HG03103 (cell line): ENCODE measurements around the gene DNASE1L3.
"Not testable (repeated sequence)": the region's sequence is repeated elsewhere in the genome, so short reads cannot be mapped to it uniquely, and the experiment has no call there.

Source experiments
- ATAC-seq: cut with Tn5 transposase; IDR thresholded peaks from one replicate; pipeline ENCODE4 v1.9.1; 2021; ENCODE audit warnings: low read depth; ENCODE audit not compliant: unreplicated experiment

DNASE1L3 gene

DNA sequence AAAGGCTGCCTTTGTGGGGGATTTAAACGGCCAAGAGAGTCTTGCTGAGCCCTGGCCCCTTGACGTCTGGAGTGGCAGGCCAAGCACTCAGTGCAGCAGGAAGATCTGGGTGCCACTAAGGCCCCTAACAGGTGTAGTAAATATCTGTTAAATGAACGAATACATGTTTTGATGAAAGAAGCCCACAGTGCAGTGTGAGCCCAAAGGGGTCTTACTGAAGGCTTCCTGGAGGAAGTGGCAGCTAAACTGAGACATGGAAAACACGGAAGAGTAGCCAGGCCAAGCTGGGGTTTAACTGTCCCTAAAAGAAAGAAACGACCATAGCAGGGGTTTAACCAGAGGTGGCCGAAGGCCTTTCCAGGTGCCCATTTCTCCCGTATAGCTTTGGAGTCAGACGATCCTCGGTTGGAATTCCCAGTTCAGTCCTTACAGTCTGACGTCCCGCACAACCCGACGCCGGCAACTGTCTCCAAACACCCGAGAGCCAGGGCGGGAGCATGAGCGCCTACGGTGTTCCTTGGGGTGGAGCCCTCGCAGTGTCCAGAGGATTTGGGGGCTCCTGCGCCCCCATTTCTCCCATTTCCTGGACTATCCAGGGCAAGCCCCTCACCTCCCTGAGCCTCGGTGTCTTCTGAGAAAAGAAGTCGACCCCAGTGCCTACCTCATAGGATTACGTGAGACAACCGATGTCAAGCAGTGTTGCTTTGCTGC is 25.9 kb upstream of the DNASE1L3 start:
- ATAC-seq = no peak

DNA sequence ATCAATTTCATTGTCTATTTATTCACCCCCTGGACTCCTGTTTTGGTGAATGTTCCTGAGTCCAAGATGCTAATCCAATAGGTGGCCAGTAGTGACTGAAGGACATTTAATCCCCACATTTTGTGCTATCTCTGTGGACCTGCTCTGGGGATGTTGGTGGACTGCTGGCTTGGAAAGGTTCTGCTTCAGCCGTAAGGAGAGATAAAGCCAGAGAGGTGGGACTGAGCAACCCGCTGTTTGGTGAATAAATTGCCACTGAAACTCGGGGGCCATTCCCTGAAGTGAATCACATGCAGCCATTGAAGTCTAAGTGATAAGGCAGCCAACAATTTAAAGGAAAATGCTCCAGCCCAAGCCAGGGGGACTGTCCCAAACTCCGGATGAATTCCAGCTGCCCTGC is 25.2 kb upstream of the DNASE1L3 start:
- ATAC-seq = no peak

DNA sequence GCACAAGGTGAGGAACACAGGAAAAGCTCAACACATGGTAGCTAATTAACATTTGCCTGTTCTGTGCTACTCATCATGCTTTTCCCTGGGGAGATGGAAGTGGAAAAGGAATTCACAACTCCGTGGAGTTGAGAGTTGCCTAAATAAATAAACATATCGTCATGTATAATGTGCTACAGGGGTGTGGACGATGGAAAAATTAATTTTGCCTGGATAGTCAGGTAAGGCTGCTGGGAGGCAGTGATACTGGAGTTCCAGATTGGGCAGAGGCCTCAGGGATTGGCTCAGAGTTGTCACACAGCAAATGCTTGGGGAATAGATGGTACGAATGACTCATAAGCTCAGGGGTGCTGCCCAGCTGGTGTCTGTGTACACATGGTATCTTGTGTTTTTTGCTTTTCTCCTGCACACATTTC is 23.8 kb upstream of the DNASE1L3 start:
- no peak for ATAC-seq

DNA sequence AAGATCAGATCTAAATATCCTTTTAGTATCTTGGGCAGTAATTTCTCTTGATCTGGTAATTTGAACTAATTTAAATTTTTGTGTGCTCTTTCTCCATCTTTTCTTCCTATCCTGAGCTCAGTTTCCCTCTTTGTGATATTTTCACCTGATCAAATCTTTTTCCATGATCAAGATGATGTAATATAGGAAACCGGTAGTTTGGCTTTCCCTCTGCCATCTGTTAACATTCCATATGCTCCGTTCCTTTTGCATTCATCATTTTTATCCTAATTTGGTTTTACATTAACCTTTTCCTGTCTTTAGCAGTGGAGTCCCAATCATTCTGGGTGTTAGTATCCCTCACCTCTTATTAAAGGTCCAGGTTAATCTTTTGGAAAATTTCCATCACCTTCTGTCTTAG is 20.9 kb upstream of the DNASE1L3 start:
- no peak for ATAC-seq

DNA sequence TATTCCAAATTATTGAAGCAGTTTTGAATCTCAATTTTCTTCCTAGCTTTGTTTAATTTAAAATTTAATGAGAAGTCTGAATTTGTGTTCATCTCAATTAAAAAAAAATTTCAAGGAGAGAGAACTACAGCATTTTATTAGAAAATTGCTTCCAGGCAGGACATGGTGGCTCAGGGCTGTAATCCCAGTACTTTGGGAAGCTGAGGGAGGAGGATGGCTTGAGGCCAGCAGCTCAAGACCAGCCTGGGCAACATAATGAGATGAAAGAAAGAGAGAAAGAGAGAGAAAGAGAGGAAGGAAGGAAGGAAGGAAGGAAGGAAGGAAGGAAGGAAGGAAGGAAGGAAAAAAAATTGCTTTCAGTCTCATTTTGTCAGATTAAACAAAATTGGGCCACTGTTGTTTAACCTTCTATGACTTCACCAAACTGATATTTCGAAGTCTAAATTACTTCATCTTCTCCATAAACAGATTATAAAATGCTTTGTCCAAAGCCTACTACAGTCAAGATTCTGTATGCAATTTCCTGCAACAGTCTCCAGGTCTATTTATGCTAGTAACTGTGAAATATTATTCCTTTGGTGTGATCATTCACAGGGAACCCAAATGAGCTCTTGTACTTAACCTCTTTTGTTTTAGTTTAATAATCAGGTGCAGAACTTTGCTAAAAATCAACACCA is 20.2 kb upstream of the DNASE1L3 start:
- ATAC-seq = no peak

DNA sequence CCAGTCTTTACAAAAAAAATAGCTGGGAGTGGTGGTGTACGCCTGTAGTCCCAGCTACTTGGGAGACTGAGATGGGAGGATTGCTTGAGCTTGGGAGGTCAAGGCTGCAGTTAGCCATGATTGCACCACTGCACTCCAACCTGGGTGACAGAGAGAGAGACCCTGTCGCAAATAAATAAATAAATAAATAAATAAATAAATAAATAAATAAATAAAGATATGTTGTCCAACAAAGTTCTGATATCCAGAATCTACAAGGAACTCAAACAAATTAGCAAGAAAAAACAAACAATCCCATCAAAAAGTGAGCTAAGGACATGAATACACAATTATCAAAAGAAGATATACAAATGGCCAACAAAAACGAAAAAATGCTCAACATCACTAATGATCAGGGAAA is 17.2 kb upstream of the DNASE1L3 start:
- not testable (repeated sequence) for ATAC-seq

DNA sequence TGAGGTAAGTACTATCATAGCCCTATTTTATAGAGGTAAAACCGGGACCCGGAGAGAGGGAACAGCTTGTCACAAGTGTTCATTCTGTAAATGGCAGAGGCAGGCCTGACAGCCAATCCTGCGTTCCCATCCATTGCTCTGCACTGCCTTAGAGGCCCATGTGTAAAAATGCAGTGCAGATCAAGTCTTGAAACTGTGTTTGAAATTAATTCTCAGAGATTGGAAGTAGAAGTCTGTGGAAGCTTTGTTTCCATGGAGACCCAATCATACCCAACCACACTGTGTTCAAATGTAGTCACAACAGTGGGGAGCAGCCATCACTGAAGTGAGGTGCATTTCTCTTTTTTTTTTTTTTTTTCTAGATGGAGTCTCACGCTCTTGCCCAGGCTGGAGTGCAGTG is 13.1 kb upstream of the DNASE1L3 start:
- ATAC-seq = no peak

DNA sequence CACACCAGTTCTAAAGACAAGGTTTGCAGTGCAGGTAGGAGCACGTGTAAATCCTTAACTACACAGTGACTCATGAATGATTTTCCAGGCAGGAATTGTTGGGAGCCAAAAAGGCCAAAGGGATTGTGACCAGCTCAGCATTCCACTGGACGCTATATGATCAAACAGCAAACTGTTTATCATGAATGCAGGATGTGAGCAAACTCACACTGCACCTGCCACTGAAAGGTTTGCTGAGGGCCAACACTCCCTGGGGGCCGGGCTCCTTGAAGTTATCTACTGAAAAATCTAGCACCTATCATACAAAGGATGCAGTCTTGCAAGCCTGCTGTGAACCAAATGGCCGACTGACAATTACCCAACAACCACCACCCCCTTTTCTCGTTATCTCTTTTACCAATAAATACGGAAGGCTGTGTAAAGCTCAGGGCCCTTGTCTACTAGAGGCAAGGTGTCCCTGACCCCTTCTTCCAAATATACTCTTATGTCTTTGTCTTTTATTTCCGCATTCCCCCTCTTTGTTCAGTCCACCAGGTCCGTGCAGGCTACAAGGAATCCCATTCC is 11.5 kb upstream of the DNASE1L3 start:
- no peak for ATAC-seq

DNA sequence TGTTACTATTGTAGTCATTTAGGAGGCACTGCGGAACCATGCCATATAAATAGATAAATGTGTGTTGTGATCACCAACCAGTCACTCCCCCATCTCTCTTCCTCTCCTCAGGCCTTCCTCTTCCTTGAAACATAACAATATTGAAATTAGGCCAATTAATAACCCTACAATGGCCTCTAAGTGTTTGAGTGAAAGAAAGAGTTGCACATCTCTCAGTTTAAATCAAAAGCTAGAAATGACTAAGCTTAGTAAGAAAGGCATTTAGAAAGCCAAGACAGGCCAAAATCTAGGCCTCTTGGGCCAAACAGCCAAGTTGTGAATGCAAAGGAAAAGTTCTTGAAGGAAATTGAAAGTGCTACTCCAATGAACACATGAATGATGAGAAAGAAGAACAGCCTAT is 8.1 kb upstream of the DNASE1L3 start:
- no peak for ATAC-seq

DNA sequence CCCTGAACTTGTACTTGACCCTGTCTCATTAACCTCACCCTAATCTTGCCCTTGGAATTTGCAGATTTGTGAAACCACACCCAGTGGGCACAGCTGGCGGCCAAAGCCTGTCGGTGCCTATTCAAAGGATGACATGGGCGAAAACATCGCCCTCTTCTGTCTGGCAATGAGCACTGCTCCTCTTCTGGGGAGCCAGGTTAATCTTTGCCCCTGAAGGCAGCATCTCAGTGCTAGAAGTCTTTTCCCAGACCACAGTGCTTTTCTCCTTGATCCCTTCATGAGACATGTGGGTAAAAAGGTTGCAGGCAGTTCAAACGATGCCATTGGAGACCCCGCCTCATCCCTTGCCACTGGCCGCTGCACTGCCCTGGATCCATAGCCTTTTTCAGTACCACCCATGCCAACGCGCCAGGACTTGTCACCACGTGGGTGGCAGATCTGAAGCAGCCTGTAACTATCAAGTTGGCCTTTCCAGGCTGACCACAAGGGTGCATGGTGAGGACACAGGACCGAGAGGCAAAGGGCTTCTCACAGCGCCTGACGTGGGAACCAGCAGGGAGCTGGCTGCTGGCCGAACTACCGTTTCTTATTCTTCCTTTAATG is 6.5 kb upstream of the DNASE1L3 start:
- no peak for ATAC-seq

DNA sequence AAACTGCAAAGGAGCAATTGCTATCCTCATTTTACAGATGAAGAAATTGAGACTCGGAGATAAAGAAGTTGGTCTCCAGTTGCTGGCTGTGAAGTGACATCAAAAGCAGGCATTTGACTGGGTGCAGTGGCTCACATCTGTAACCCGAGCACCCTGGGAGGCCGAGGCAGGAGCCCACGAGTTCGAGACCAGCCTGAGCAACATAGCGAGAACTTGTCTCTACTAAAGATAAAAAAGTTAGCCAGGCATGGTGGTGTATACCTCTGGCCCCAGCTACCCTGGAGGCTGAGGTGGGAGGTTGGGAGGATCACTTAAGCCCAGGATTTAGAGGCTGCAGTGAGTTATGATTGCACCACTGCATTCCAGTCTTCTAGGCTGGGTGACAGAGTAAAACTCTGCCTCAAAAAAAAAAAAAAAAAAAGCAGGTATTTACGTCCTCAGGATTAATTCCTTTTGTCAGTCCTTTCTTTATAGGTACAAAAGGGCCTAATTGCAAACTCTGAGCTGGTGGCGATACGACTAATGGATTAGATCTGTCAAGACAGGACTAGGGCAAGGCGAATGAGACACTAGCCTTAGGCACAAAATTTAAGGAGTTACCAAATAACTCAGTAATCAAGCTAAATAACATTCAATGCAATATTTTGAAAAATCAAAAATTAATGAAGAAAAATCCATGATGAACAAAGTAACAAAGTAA is 5.9 kb upstream of the DNASE1L3 start:
- ATAC-seq = no peak

DNA sequence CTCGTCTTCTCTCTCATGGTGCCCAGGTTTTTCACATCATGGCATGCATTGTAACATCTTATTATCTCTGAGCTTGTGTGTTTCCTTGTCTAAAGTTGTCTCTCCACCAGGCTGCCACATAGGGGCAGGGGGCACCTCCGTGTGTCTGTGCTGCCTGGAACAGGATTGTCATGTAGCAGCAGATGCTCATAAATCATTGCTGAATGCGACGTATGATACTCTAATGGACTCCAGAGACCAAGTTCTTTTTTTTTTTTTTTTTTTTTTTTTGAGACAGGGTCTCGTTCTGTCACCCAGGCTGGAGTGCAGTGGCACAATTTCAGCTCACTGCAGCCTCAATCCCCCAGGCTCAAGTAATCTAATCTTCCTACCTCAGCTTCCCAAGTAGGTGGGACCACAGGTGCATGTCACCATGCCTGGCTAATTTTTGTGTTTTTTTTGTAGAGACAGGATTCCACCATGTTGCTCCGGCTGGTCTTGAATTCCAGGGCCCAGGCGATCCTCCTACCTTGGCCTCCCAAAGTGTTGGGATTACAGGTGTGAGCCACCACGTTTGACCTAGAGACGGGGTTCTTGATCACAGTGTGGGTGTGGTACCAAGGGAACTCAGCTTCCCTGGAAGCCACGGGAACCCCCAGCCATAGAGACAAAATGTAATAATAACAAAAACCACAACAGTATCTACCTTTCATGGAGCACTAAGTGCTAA is 4.7 kb upstream of the DNASE1L3 start:
- ATAC-seq = no peak

DNA sequence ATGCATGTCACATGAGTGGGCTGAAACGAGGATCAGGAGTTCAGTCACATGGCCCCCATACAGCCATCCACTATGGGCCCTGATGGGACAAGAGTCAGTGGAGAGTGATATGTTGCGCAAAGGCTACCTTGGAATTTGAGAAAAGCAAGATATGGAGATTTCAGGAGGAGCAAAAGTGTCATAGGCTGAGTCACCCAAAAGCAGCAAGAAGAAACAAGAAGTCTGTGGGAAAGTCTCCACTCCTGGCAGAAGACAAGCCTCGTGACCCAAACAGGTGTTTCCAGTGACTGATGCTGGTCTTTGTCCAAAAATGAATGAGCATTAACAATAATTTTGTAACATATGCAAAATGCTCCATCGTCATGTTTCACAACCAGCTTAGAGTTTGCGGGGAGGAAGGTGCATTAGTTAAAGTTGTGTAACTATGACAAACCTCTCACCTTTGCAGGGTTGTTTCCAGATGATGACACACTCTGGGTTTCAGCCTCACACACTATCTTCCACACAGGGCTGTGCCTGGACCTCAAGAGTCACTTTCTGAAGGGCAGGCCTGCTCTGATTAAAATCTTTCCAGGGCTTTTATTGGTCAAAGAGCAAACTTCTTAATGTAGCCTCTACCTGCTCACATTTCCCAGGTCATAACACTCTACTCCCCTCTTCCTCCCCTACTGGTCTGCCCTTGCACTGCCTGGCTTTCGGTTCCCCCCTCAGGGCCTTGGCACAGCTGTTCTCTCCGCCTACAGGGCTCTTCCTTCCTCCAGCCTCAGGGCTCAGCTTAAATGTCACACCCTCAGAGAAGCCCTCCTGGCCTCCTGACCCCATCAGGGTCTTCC is 3.9 kb upstream of the DNASE1L3 start:
- peak; percentile 82 for ATAC-seq

DNA sequence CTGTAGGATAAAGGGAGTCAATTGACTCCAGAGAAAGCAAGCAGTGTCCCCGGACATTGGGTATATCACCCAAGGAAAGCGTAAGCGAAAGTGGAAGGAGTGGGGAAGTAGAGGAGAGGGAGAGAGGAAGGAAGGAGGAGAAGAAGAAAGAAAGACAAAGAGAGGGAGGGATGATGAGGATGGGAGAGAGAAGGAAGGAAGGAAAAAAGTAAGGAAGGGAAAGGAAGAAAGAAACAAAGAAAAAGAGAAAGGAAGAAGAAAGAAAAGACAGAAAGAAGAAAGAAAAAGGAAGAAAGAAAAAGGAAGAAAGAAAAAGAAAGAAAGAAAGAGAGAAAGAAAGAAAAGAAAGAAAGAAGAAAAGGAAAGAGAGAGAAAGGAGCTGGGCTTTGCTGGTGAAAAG is 839 bp downstream of the DNASE1L3 start:
- no peak for ATAC-seq

DNA sequence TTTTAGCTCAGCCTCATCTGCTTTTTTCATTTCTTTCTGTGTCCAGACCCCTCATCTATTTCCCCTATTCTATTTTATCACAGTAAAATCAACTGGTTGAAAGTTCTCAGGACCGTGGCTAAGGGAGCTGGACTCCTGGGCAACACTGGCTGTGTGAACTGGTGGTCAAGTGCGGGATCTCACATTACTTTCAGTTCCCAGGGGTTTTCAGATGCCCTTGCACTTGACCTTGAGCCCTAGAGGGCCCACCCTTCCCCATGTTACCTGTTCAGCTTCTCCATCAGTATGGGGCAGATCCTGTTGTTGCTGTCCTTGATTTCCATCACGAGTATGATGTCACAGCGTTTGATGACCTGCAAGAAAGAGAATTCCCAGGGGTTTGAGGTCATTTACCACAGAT is 2.8 kb downstream of the DNASE1L3 start:
- no peak for ATAC-seq

DNA sequence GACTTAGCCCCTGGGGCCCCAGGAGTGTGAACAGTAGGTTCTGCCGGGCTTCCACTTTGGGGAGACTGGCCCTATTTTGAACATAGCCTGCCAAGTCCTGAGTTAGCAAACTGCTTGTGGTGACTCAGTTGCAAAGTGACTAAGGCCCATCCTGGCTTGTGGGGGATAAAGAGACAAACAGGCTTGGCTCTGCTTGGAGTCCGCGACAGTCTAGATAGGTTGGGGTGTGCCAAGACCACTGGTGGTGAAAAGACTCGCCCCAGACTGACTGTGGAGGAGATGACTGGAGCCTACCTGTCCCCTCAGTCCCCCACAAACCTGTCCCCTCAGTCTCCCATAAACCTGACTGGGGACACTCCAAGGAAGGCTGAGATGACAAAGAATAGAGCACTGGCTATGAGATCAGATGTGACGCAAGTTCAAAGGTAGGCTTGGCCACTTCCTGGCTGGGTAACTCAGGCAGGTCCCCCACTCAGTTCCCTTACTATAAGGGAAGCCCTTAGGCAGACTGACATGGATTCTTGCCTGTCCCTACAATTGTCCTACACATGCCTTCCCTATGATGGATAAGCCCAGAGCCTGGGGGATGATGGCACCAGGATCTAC is 4.3 kb downstream of the DNASE1L3 start:
- no peak for ATAC-seq

DNA sequence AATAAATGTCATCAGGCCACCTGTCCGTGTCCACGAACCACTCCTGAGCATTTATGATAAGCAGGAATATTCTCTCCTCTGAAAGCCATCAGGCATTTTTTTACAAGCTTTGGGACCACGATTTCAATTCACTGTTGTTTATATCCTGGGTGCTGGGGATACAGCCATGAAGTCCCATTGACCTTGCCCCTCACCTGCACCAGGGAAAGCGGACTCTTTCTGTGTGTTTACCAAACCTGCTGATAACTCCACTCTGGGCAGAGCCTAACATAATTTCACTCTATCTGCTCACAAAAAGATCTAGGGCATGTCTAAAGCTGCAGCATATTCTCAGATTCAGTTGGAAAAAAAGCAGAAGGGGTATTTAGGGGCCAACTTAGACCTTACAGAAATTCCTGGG is 4.8 kb downstream of the DNASE1L3 start:
- ATAC-seq = no peak

DNA sequence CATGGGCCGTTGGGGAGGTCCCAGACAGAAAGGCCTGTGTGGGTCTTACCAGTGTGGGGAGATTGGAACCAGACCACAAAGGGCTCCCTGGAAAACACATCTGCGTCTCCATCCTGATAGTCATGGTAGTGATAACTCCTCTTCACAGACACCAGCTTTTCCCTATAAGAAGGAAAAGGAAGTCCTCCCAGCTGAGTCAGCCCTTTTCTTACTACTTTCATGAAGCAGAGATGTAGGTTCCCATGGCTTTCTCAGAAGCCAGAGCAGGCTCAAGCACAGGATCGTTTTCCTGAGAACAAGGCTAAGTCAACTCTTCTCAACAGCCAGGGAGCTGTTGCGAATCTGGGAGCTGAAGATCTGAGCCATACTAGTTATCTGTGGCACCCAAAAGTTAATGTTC is 6.1 kb downstream of the DNASE1L3 start:
- no peak for ATAC-seq

DNA sequence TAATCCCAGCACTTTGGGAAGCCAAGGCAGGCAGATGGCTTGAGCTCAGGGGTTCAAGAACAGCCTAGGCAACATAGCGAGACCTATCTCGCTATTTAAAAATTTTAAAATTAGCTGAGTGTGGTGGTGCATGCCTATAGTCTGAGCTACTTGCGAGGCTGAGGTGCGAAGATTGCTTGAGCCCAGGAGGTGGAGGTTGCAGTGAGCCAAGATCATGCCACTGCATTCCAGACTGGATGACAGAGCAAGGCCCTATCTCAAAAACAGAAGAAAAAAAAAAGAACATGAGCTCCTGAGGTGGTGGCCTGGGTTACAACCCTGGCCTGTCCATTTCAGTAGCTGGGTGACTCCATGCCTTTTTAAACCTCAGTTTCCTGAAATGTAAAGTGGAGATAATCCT is 7.2 kb downstream of the DNASE1L3 start:
- no peak for ATAC-seq
